Non-pigmented ciliary epithelial cell (primary cell): ENCODE results near the gene CERS1.

Experiments
- DNase-seq: peaks from one replicate; pipeline ENCODE4 v3.0.0-alpha.2; 2010; ENCODE audit warnings: low read depth

CERS1 gene, protein sequence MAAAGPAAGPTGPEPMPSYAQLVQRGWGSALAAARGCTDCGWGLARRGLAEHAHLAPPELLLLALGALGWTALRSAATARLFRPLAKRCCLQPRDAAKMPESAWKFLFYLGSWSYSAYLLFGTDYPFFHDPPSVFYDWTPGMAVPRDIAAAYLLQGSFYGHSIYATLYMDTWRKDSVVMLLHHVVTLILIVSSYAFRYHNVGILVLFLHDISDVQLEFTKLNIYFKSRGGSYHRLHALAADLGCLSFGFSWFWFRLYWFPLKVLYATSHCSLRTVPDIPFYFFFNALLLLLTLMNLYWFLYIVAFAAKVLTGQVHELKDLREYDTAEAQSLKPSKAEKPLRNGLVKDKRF

DNA sequence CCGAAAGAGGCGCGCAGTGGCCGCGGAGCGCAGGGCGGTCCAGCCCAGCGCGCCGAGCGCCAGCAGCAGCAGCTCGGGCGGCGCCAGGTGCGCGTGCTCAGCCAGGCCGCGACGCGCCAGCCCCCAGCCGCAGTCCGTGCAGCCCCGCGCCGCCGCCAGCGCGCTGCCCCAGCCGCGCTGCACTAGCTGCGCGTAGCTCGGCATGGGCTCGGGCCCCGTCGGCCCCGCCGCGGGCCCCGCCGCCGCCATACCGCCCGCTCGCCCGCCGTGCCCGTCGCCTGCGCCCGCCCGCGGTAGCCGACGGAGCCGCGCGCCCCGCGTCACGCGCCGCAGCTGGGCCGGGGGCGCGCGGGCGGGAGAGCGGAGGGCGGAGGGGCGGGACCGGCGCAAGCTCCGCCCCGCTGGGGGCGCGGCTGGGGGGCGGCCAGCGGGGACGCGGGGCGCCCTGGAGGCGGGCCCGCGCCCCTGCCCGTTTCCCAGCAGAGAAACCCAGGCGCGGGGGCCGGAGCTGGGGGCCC, at the start of gene CERS1:
Gene CERS1 (minus strand): TSS at position 335 of the 518 bp plus-strand sequence. CDS start 86 bp downstream, at position 249.
- no peak for DNase-seq

DNA sequence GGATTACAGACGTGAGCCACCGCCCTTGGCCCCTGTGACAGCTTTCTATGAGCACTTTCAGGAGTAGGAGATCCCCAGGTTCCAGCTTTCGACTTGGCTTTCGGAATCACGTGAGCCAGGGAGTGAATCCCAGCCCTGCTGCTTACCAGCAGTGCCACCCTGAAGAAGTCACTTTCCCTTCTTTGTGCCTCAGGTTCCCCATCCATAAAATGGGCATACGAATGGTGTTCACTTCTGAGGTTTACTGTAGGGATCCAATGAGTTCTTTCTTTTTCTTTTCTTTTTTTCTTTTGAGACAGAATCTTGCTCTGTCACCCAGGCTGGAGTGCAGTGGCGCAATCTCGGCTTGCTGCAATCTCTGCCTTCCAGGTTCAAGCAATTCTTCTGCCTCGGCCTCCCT, 49.3 kb upstream of the CERS1 start:
- no peak for DNase-seq

GRCh38 chr19:18943465-18943864, 47.5 kb upstream of the CERS1 start:
- no peak for DNase-seq

GRCh38 chr19:18942692-18943091, 46.7 kb upstream of the CERS1 start:
- DNase-seq = no peak

GRCh38 chr19:18941628-18942354, 45.8 kb upstream of the CERS1 start:
- DNase-seq = no peak

- DNase-seq = no peak
Observed at GRCh38 chr19:18940769-18941627, 45.0 kb upstream of the CERS1 start, which contains the start of gene HOMER3. Gene HOMER3, minus strand, starts transcription at chr19:18941217. Its CDS starts 2,235 bp downstream, at chr19:18938982.

GRCh38 chr19:18939922-18940768, 44.2 kb upstream of the CERS1 start:
- no peak for DNase-seq

GRCh38 chr19:18939163-18939562, 43.2 kb upstream of the CERS1 start:
- DNase-seq = no peak

DNA sequence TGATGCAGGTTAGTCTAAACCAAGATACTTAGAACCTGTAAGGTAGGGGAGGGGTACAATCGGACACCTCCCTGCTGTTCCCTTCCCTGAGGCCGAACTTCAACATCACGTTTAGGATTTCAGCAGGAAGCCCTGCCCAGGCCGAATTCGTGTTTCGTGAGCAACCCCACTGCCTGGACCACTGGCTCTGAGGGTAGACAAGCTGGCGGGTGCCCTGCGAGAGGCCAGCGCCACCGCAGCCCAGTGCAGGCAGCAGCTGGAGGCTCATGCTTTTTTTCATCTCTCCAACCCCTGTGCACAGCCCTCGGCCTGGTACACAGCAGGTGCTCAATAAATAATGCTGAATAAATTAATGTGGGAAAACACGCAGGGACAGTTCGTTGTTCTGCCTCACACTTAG, 37.3 kb upstream of the CERS1 start:
- no peak for DNase-seq

DNA sequence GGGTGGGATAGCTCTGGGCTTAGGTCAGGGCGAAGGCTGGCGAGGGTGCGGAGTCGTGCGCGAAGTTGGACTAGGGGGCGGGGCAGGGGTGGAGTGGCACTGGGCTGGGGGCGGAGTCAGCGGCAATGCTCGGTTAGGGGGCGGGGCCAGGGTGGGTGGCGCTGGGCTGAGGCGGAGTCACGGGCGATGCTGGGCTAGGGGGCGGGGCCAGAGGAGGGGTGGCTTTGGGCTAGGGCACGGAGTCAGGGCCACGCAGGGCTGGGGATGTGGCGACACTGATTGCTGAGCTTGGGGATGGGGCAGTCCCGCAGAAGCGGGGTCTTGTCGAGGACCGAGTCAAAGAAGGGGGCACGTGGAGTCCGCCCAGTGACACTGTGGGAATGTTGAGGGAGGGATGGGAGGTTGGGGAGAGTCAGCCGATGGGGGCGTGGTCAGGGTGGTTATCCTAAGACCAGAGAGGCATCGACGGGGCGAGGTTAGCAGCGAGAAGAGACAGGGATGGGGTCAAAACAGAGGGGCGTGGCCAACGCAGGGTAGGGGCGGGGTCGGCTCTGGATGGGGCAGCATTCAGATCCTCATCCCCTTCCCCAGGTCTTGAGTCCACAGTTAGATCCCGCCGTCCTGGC, 36.4 kb upstream of the CERS1 start:
- DNase-seq = no peak

GRCh38 chr19:18931316-18932162, 35.6 kb upstream of the CERS1 start:
- DNase-seq = no peak

DNA sequence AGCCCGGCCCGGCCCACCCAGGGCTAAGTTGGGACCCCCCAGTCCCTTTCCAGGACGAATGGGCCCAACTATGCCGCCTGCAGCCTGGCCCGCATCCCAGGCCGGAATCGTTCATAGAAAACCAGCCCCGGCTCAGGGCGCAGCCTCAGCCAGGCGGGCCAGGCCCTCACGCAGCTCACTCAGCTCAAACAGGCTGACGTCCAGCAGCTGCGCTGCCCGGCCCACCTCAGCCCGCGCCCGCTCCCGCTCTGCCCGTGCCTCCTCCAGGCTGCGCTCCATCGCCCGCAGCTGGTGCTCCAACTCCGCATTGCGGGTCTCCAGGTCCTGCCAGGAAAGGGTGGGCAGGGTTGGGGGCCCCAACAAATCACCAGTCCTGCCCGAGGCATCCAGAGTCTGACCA, 33.4 kb upstream of the CERS1 start:
- no peak for DNase-seq

DNA sequence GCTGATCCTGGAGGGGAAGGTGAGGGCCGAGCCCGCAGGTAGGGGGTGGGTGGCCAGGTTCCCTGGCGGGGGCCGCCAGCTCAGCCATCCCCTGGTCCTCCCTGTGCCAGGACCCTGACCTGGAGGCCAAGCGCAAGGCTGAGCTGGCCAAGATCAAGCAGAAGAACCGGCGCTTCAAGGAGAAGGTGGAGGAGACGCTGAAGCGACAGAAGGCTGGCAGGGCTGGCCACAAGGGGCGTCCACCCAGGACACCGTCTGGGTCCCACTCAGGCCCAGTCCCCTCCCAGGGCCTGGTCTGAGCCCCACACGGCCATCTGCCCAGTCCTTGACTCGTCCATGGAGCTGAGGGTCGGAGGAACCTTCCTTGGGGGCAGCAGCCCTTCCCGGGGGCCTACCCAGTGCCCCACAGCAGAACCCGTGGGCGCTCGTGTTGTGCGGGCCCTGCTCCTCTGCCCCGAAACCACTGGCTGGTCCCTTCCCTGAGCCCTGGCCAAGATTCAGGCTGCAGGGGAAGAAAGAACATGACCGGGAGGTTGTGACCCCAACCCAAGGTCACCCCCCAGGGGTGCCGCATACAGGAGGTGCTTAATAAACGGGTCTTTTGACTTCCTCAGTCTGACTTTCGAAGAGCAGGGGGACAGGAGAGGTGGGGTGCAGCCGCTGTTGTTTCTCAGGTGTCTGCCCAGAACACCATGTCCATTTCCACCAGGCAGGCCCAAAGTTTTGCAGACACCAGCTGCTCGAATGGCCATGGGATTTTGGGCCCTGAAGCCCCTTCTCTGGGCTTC, 32.3 kb upstream of the CERS1 start:
- no peak for DNase-seq

- DNase-seq = no peak
Observed at GRCh38 chr19:18924684-18925213, 28.8 kb upstream of the CERS1 start.

- DNase-seq = no peak
Observed at GRCh38 chr19:18922228-18922985, 26.4 kb upstream of the CERS1 start.

GRCh38 chr19:18921593-18921992, 25.6 kb upstream of the CERS1 start:
- no peak for DNase-seq

DNA sequence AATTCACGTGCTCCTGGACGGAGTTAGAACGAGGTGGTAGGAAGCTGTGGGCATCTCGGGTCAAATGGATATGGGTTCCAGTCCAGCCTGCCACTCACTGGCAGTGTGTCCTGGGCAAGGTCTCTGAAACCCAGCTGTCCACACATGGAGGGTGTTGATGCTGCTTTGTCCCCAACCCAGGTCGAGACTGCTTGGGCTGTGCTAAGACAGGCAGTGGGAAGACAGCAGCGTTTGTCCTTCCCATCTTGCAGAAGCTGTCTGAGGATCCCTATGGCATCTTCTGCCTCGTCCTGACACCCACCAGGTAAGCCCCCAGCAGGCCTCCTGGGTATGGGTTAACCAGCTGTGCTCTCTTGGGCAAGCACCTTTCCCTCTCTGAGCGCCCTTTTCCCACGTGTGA, 24.4 kb upstream of the CERS1 start:
- DNase-seq = no peak

DNA sequence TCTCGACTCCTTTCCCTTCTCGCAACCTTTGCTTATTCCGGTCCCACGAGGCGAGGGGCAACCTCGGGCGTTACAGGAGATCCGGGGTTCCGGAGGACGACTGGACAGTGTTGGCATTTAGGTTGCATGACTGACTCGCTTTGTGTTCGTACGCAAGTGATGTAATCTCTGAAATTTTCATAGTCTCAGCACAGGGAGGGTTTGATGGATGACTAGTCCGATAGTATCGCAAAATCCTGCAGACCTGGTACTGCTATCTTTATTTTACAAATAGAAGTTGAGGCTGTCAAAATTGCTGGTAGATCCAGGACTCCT, 23.9 kb upstream of the CERS1 start:
- DNase-seq = no peak
